ENCODE results near the gene DHTKD1.

DNA sequence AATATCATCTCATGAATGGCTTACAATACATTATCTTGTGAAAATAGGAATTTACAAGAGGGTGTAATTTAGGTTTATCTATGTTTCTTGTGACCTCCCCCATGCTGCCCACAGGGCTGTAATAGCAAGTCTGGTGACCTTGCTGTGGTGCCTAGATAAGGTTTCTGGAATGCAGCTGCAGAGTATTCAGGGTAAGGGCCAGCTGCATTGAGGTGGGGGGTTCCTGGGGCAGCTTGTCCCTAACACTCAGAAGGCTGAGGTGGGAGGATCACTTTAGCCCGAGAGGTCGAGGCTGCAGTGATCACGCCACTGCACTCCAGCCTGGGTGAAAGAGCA is 5.3 kb upstream of the DHTKD1 start:
- no peak for TF ChIP-seq EZH2 (IDR thresholded peaks at IDR 0.05; ENCODE audit: borderline replicate concordance, low read depth, low read length, poor library complexity, severe bottlenecking)
- TF ChIP-seq, protein P1, sequence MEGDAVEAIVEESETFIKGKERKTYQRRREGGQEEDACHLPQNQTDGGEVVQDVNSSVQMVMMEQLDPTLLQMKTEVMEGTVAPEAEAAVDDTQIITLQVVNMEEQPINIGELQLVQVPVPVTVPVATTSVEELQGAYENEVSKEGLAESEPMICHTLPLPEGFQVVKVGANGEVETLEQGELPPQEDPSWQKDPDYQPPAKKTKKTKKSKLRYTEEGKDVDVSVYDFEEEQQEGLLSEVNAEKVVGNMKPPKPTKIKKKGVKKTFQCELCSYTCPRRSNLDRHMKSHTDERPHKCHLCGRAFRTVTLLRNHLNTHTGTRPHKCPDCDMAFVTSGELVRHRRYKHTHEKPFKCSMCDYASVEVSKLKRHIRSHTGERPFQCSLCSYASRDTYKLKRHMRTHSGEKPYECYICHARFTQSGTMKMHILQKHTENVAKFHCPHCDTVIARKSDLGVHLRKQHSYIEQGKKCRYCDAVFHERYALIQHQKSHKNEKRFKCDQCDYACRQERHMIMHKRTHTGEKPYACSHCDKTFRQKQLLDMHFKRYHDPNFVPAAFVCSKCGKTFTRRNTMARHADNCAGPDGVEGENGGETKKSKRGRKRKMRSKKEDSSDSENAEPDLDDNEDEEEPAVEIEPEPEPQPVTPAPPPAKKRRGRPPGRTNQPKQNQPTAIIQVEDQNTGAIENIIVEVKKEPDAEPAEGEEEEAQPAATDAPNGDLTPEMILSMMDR (conservative IDR thresholded peaks at IDR 0.05; ENCODE audit: low read depth, low read length) = no peak
